HK-2 (cell line): ENCODE results near the gene SCYL1.

ENCODE experiments used
- DNase-seq: peaks from one replicate; pipeline ENCODE4 v3.0.0-alpha.2; 2018; ENCODE audit not compliant: unreplicated experiment

The SCYL1 gene

DNA sequence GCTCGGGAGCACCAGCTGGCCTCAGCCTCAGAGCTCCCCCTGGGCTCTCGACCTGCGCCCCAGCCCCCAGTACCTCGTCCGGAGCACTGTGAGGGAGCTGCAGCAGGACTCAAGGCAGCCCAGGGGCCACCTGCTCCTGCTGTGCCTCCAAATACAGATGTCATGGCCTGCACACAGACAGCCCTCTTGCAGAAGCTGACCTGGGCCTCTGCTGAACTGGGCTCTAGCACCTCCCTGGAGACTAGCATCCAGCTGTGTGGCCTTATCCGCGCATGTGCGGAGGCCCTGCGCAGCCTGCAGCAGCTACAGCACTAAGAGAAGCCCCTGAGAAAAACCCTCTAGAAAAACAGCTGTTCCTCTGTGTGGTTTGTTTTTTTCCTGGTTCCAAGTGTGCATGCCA lies 46.5 kb downstream of the SCYL1 start:
- no peak for DNase-seq

DNA sequence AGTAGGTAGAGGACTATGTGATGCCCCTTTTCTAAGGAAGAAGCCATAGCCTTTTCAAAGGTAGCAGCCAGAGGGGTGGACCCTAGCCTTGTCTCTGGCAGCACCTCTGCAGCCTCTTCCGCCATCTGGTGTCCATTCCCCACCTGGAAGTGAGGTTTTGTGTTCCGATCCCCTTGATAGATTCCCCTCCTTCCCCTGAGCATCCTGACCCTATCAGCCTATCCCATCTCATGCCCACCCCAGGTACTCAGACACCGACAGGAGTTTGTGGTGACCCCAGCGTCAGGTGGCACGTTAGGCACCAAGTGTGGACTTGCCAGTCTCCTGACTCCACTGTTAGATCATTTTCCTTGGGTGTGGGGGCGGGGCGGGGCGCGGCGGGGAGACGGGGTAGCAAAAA lies 47.1 kb downstream of the SCYL1 start:
- DNase-seq = no peak

DNA sequence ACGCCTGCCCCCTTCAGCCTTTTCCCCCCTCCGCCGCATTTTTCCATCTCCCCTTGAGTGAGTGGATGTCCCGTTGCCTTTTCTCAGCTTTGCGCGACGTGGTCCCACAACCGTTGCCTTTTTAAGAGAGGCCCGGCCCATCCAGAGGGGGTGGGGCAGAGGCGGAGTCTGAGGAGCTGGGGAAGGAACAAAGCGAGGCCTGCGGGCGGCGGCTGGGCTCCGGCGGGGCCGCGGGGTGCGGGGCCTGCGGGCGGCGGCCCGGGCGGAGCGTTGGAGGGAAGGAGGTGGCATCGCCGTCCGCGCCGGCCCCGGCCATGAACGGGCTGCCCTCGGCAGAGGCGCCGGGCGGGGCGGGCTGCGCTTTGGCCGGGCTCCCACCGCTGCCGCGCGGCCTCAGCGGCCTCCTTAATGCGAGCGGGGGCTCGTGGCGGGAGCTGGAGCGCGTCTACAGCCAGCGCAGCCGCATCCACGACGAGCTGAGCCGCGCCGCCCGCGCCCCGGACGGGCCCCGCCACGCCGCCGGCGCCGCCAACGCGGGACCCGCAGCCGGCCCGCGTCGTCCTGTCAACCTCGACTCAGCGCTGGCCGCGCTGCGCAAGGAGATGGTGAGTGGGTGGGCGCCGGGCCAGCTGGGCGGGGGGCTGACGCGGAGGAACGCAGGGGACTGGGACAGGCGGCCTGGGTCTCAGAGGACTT lies 47.6 kb downstream of the SCYL1 start, which contains the start of gene FAM89B:
Gene FAM89B, plus strand, starts transcription at position 183 of the 696 bp plus-strand sequence. Its CDS starts 132 bp downstream, at position 315.
- peak; percentile 70 for DNase-seq

DNA sequence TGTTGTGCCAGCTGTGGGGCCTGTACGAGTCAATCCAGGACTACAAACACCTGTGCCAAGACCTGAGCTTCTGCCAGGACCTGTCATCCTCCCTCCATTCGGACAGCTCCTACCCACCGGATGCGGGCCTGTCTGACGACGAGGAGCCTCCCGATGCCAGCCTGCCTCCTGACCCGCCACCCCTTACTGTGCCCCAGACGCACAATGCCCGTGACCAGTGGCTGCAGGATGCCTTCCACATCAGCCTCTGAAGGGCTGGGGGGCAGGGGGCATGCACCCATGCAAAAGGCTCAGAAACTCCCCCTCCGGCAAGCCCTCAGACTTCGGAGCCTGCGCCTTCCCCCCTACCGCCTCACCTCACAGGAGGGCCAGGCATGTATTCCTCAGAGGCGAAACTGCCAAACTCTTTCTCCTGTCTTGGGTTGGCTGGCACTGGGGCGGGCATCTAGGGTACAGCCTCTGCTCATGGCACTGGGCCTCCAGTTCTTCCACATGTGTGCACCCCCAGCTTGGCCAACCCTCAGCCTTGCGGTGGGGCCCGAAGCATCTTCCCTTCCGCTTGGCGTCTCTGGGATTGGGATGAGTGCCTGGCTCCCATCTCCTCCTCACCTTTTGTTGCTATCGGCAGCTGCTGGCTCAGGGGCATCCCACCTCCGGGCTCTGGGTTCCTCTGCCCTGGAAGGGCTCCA lies 48.7 kb downstream of the SCYL1 start:
- DNase-seq = no peak

DNA sequence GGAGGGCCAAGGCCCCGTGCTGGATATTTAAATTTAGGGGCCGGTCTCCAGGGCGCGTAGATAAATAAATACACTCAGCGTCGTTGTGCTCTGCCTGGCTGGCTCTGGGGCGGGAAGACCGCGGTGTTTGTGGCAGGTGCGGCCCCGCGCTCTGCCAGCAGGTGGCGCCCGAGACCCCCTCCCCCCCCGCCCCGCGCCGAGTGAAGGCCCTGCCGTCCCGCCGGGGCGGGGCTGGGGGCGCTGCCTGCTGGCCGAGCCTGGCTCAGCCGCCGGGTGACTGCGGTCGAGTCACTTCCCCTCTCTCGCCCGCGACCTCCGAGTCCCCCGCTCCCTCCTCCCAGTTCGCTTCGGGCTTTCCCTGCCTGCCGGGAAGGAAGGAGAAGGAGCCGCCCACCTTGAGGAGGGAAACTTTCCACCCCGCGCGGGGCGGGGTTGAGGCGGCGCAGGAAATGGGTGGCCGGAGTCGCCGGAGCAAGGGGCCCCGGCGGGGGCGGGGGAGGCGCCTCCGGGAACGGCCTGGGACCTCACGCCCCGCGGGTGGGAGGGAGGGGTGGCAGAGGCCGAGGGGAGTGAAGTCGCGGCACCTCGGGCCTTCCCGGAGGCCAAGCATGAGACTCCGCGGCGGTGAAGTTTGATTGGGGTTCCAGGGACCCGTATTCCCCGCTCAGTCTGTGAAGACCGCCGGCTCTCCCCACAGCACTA lies 49.4 kb downstream of the SCYL1 start:
- DNase-seq = peak; percentile 93

DNA sequence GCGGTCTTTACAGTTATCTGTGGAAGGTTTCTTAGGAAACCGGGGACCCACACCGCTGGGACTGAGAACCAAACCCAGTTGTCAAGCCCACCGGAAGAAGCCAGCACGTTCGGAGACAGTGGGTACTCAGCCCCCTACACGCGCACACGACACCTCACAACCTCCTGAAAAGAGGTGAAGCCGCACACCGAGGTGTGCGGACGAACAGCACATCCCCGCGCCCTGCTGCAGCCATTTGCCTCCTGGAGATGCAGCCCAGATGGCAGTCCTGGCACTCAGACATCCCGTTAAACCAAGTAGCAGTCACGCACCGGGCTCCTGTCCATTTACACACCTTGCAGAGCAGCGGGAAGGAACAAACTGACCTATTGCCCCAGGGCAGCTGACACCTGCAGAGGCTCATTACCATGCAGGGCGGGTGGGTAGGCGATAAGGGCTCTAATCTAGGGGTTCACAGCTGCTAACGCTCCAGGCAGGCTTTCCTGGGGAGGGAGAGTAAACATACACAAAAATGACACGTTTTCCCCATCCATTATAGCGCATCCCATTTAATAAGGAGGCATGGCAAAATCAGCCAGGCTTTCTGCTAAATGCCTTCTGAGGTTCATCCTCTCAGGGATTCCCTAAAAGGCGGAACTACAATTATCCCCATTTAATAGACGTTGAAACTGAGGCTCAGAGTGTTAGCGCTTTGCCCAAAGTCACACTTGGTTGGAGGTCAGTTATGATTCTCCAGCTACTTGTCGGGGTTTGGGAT lies 50.1 kb downstream of the SCYL1 start:
- no peak for DNase-seq

DNA sequence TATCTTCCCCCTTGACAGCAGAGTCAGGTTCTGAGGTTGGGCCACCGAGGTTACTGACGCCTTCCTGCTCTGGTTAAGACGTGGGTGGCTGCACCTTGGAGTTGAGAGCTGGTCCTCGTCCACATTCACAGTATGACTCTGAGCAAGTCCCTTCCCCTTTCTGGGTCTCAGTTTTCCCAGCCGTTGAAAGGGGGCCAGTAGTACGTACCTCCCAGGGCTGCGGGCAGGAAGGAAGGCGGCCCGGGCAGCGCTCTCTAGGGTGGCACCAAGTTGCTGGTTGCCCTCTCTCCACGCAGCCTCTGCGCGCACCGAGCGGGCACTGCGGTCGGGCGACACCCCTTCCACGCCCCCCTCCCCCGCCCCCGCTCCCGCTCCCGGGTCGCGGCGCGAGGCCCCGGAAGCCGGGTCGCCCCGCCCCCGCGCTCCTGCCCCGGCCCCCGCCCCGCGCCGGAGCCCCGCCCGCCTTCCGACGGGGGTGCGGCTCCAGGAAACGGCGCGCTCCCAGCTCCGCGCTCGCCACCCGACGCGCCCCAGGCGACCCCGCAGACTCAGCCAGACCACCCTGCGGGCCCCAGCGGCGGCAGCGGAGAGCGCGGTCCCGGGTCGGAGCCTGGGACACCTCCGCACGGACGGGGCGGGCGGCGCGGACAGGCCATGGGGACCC lies 50.8 kb downstream of the SCYL1 start, which contains the start of gene EHBP1L1:
Gene EHBP1L1, plus strand, starts transcription at position 486 of the 664 bp plus-strand sequence. CDS start 250 bp downstream, outside the sequence.
- peak; percentile 60 for DNase-seq

DNA sequence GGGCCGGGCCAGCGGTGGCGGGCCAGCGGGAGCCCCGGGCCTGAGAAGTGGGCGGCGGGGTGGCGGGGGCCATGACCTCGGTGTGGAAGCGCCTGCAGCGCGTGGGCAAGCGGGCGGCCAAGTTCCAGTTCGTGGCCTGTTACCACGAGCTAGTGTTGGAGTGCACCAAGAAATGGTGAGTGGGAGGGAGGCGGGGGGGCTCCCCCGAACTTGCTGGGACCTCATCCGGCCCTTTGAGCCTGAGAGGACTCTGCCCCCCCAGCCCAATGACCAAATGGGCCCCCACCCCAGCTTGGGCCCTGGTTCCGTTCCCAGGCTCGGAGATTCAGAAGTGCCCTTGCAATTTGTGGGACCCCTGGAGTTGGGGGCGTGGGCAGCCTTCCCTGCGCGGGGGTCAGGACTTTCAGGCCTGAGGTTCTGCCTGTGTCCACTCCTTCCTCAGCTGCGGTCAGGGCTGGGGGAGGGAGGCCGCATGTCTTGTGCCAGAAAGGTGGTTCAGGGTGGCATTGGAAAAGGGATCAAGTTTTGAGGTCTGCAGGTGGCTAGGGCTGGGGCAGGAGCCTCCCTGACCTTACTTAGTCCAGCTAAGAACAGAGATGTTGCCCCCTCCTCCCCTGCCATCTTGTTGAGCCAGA lies 51.5 kb downstream of the SCYL1 start:
- DNase-seq = no peak

DNA sequence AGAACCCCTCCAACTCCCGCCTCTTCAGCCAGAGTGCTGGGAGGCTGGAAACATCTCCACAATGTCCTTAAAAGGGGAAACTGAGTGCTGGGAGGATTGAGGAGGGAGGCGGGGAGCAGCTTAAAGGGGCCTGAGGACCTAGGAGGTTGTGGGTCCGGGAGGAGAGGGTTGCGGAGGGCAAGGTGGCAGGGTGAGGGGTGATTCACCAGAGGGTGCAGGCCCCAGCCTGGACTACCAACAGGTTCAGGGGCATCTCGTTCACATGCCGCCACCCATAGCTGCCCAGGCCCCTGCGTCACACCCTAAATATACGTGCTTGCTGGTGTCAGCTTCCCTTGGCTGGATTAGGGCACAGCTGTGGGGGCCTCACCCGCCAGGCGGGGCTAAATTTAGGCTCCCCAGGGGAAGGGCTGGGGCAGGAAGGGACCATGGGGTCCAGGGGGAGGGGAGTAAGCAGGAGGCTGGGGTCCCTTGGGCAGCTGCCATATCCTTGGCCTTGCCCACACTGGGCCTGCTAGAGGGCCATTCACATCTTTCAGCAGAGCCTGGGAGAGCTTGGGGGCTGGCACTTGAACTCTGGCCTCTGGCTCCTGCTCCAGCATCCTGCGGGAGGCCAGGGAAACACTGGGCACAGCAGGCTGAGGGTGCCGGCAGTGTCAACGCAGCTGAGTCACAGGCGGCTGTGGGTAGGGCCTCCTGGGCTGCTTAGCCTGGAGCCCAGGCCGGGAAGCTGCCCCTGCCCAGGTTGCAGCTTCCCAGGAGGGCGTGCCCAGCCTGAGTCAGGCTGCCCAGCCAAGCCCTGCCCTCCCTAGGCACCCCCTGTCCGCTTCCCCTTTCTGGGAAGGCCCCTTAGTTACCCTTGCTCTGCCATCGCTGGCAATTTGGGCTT lies 52.2 kb downstream of the SCYL1 start:
- DNase-seq = peak; percentile 82

DNA sequence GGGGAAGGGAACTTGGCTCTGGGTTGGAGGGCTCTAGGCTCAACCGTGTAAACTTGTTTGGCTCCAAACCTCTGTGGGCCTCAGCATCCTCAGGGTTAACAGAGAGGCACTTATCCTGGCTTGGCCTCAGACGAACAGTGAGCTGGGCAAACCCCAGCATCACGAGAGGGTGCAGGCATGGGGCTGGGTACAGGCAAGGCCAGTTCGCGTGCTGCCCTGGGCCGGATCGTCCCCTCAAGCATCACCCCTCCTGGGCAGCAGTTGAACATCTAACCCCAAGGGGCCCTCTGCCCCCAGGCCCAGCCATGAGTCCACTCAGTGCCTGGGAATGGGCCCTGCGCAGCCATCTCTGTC lies 52.9 kb downstream of the SCYL1 start:
- DNase-seq = no peak

DNA sequence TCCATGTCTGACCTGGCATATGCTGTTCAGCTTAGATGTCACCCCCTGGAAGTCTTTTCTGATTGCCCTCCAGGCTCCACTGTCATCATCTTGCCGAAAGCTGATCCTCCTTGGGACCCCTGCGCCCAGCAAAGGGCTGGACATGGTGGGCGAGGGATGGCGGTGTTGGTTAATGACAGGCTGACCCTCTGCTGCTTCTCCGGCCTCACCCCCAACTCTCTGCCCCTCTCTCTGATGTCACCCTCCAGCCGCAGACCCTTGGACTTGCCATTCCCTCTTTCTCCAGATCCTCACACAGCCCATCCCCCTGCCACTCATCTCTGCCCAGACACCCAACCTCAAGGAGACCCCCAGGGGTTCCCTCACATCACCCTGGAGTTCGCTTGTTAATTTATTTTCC lies 53.3 kb downstream of the SCYL1 start:
- DNase-seq = no peak

DNA sequence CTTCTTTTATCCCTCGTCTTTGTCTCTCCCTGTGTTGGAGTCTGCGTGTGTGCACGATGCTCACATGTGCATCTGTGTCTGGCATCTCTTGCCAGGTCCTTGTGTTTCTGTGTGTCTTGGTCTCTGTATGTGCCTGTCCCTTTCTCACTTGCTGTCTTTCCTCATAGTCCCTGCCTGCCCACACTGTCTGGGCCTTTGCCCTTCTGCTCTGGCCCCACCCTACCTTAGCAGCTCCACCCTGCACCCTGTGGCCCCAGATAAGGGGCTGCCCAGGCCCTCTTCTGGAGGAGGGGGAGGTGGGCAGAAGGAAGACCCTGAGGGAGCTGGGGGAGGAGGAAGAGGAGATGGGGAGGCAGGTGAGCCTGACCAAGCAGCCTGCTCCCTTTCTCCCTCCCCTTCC lies 53.8 kb downstream of the SCYL1 start:
- DNase-seq = no peak

DNA sequence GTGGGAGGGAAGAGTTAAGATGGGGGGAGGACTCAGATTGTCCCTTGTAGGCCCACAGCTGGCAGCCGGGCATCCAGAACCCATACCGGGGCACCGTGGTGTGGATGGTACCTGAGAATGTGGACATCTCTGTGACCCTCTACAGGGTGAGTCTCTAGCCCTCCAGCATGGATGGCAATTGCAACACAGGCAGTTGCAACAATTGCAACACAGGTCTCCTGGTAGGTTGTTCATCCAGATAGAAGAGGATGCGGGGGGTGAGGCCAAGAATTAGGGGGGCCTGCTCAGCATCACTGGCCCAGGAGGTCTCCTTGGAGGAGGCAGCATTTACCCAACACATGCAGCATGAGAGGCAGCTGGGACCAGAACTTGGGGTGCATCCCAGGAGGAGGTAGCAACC lies 54.4 kb downstream of the SCYL1 start:
- DNase-seq = no peak

DNA sequence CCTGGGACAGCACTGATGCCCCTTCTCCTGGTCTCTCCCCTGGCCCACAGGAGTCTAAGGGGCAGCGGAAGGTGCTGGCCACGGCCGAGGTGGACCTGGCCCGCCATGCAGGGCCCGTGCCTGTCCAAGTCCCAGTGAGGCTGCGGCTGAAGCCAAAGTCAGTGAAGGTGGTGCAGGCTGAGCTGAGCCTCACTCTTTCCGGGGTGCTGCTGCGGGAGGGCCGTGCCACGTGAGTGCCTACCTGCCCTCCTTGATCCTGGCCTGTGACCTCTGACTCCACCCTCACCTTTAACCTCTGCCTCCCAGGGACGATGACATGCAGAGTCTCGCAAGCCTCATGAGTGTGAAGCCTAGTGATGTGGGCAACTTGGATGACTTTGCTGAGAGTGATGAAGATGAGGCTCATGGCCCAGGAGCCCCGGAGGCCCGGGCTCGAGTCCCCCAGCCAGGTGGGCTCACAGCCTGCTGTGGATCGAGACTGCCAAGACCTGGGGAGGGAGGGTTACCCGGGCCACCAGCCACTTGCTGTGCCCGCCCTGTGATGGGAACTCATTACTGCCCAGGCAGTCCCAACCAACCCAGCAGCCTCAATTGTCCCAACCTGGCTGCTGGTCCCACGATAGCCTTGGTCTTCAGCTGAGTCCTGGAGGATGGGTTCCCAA lies 55.3 kb downstream of the SCYL1 start:
- DNase-seq = no peak

DNA sequence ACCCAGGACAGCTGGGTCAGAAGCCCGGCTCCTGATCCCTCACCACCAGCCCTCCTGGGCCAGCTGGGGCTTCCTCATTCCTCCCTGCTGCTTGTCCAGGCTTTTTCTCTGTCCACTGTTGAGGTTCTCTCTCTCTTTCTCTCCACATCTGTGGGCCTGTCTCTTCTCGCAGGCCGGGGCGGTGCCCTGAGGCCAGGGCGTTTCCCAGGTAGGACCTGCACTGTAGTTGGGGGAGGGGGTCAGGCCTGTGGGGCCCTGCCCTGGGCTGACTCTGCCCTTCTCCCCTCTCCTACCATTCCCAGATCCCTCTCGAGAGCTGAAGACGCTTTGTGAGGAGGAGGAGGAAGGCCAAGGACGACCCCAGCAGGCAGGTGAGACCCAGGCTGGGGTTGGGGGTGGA lies 55.9 kb downstream of the SCYL1 start:
- DNase-seq = no peak

DNA sequence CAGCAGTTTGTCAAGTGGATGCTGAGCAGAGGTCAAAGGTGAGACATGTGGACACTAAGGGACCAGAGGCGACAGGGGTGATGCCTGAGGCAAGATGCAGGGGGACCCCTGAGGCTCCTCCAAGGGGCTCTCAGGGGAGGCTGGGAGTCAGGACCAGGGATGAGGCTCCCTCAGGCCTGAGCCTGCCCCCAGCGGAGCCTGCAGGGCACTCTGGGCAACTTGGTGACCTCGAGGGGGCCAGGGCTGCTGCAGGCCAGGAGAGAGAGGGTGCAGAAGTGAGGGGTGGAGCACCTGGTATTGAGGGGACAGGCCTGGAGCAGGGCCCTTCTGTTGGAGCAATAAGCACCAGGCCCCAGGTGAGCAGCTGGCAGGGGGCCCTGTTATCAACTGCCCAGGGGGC lies 57.0 kb downstream of the SCYL1 start:
- no peak for DNase-seq

DNA sequence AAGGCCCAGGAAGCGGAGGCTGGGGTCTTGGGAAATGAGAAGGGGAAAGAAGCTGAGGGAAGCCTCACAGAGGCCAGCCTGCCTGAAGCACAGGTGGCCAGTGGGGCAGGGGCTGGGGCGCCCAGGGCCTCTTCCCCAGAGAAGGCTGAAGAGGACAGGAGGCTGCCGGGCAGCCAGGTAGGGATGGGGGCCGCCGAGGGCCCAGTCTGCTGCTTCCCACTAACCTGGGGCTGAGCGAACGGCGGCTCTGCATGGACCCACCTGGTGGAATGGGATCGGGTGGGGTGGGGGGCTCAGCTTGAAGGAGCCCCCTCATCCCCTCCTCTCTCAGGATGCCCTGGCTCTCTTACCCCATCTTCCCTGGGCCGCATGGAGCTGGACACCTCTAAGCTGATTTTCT lies 58.7 kb downstream of the SCYL1 start:
- no peak for DNase-seq

DNA sequence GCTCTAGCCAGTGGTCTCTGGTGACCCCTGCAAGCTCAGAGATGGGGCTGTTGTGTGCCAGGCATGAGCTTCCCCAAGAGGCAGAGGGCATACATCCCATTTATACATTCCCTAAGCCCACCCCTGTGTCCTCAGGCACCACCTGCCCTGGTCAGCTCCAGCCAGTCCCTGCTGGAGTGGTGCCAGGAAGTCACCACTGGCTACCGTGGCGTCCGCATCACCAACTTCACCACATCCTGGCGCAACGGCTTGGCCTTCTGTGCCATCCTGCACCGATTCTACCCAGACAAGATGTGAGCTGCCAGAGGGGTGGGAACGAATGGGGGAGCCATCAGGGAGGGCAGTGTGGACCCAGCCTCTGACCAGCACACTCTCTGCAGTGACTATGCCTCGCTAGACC lies 59.2 kb downstream of the SCYL1 start:
- no peak for DNase-seq

DNA sequence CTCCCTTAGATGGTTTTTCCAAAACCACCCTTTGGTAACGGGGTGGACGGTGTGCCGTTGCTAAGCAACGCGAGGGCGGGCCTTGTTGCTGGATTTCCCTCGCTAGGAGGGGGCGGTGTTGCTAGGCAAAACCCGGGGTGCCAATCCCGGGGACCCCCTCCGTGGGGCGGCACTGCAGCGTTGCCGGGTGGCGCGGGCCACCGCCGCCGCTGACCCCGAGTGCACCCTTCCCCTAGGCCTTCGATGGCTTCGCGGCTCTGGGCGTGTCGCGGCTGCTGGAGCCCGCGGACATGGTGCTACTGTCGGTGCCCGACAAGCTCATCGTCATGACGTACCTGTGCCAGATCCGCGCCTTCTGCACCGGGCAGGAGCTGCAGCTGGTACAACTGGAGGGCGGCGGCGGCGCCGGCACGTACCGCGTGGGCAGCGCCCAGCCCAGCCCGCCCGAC lies 59.9 kb downstream of the SCYL1 start:
- DNase-seq = no peak
